ENCODE results near the gene TRIM33. TPM values are rescaled to one million over a fixed set of nuclear protein-coding genes. Genes with fewer than 3 reads are reported as not detected.

TRIM33 gene
- total RNA-seq, 1 experiment from 2014 or later: 41.2 TPM

DNA sequence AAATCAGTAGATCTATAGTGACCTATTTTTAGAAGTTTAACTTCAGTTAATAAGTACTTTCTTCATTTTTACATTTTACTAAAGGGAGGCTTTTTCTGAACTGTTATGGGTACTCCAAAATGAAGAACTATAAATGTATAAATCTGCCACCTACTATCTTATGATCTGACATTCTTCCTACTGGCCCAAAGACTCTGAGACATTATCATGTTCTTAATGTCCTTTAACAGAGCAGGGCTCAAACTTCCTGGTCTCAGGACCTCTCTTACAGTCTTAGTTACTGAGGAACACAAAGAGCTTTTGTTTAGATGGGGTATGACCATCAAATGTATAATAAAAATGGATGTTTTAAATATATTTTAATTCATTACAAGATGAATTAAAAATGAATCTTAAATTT is 8.9 kb downstream of the TRIM33 start:
- no peaks in the 10 kb centered on the region for H3K27me3 ChIP-seq (ENCODE audit: insufficient read depth, low read length)
- no peak for TF ChIP-seq CEBPB (IDR thresholded peaks at IDR 0.05; ENCODE audit: low read depth)
- CTCF ChIA-PET: no interaction called here
- POLR2A ChIA-PET: no interaction called here
- no peak overlapping the region for H3K4me2 ChIP-seq (ENCODE audit: low read length)
- H3K27ac ChIP-seq (ENCODE audit: low read depth, low read length): no peak overlapping the region
- ATAC-seq (no peak), DNase-seq (ENCODE audit: low read depth, low spot score) (no peak)
- no peak overlapping the region for H3K9ac ChIP-seq (ENCODE audit: low read length)
- peaks cover 99% of the 10 kb centered on the region for H3K79me2 ChIP-seq (ENCODE audit: insufficient read depth, low read length)
- H3K4me3 ChIP-seq (replicated peaks in 1 of 2; ENCODE audit: low read depth in 1 of 2, low read length in 2 of 2): no peak overlapping the region
- H3K9me3 ChIP-seq (ENCODE audit: control insufficient read depth in 1 of 2, insufficient read depth in 1 of 2, low read depth in 1 of 2, low read length in 2 of 2): no peaks in the 10 kb centered on the region
- H3K36me3 ChIP-seq (ENCODE audit: control insufficient read depth in 1 of 2, insufficient read depth in 2 of 2, low read length in 2 of 2): peaks cover 7 to 9% of the 10 kb centered on the region in 2 experiments; a peak in 2 of 4 replicates
- no TSS peak for BruUV-seq (replicated peaks)
- no peak overlapping the region for H2AFZ ChIP-seq (ENCODE audit: low read depth, low read length, poor library complexity, severe bottlenecking)
- RAD21 ChIA-PET (ENCODE audit: low non-redundant PET in 1 of 2, low total read pairs in 2 of 2, uncharacterized antibody in 2 of 2, unreplicated experiment in 2 of 2): no interaction called here
- H4K20me1 ChIP-seq (ENCODE audit: insufficient read depth): peaks cover 8% of the 10 kb centered on the region; the same call in 1 of the 2 replicates
- H3K9me2 ChIP-seq (ENCODE audit: insufficient read depth): no peaks in the 10 kb centered on the region
- no peaks in the 10 kb centered on the region for H3K4me1 ChIP-seq (ENCODE audit: control insufficient read depth in 1 of 2, insufficient read depth in 2 of 2, low read length in 2 of 2)
- intact Hi-C loops (cut with micrococcal nuclease): no loop called here

DNA sequence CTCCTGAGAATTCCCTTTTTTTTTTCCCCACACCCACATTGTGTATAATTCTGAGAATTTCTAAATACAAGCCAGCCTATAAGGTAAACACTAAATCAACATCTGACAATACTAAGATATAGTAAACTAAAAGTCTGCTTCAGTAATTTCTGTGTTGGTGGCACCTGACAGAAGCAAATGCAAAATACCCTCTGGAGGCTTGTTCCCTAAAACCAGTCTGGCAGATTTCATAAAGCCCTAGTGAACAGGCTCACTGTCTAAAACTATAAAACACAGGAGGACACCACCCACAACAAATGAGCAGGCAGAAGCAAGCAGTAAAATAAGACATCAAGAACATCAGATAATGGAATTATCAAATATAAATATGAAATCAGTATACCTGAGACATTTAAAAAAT is 11.5 kb downstream of the TRIM33 start:
- Histone ChIP-seq H3K4me1 (ENCODE audit: control insufficient read depth in 1 of 2, insufficient read depth in 2 of 2, low read length in 2 of 2) (no peaks in the 10 kb centered on the region), H3K79me2 (ENCODE audit: insufficient read depth, low read length) (peaks cover 99% of the 10 kb centered on the region), H4K20me1 (ENCODE audit: insufficient read depth) (peaks cover 3% of the 10 kb centered on the region; the same call in 1 of the 2 replicates), H3K36me3 (ENCODE audit: control insufficient read depth in 1 of 2, insufficient read depth in 2 of 2, low read length in 2 of 2) (no peaks in the 10 kb centered on the region), H3K9me3 (ENCODE audit: control insufficient read depth in 1 of 2, insufficient read depth in 1 of 2, low read depth in 1 of 2, low read length in 2 of 2) (no peaks in the 10 kb centered on the region), H3K27ac (ENCODE audit: low read depth, low read length) (no peak overlapping the region), H3K9ac (ENCODE audit: low read length) (no peak overlapping the region), H2AFZ (ENCODE audit: low read depth, low read length, poor library complexity, severe bottlenecking) (no peak overlapping the region), H3K27me3 (ENCODE audit: insufficient read depth, low read length) (no peaks in the 10 kb centered on the region), H3K4me3 (replicated peaks in 1 of 2; ENCODE audit: low read depth in 1 of 2, low read length in 2 of 2) (no peak overlapping the region), H3K9me2 (ENCODE audit: insufficient read depth) (no peaks in the 10 kb centered on the region), H3K4me2 (ENCODE audit: low read length) (no peak overlapping the region)
- ChIA-PET CTCF (no interaction called here), POLR2A (no interaction called here), RAD21 (ENCODE audit: low non-redundant PET in 1 of 2, low total read pairs in 2 of 2, uncharacterized antibody in 2 of 2, unreplicated experiment in 2 of 2) (no interaction called here)
- no peak for ATAC-seq
- no peak for DNase-seq (ENCODE audit: low read depth, low spot score)
- no TSS peak for BruUV-seq (replicated peaks)
- TF ChIP-seq SRF (IDR thresholded peaks at IDR 0.05; ENCODE audit: low read depth) (no peak), ZFX (IDR thresholded peaks at IDR 0.05) (no peak), CBX3 (IDR thresholded peaks at IDR 0.05; ENCODE audit: low read depth) (no peak), EGR1 (IDR thresholded peaks at IDR 0.05; ENCODE audit: low read depth) (no peak), CEBPB (IDR thresholded peaks at IDR 0.05; ENCODE audit: low read depth) (no peak), EZH2 (IDR thresholded peaks at IDR 0.05) (no peak), JUND (IDR thresholded peaks at IDR 0.05) (no peak), POLR2AphosphoS5 (IDR thresholded peaks at IDR 0.05; ENCODE audit: low read depth, low read length) (no peak), SIN3A (IDR thresholded peaks at IDR 0.05; ENCODE audit: low read depth) (no peak), ZNF274 (IDR thresholded peaks at IDR 0.05; ENCODE audit: low read depth, low read length) (no peak)
- TF ChIP-seq, protein P1, sequence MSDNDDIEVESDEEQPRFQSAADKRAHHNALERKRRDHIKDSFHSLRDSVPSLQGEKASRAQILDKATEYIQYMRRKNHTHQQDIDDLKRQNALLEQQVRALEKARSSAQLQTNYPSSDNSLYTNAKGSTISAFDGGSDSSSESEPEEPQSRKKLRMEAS (IDR thresholded peaks at IDR 0.05): no peak
- TF ChIP-seq, protein P2, sequence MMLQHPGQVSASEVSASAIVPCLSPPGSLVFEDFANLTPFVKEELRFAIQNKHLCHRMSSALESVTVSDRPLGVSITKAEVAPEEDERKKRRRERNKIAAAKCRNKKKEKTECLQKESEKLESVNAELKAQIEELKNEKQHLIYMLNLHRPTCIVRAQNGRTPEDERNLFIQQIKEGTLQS (IDR thresholded peaks at IDR 0.05): no peak
- intact Hi-C loops (cut with micrococcal nuclease): no loop called here
